Astrocyte of the cerebellum (primary cell): Measurements from ENCODE around the gene PRPF39.

Source experiments
- DNase-seq: peaks from one replicate; pipeline ENCODE4 v3.0.0-alpha.2; 2011; ENCODE audit warnings: low read depth
- H3K4me3 ChIP-seq: 2 replicates; pipeline ENCODE4 v1.5.1; 2011; ENCODE audit warnings: mild to moderate bottlenecking, low read depth, low read length, moderate library complexity
- in situ Hi-C: cut with HindIII; loops from 2 replicates; pipeline ENCODE4 v1.10.0; 2017; ENCODE audit warnings: low sequenced_read_pairs
- TF ChIP-seq, protein P1 (sequence below): IDR thresholded peaks from 2 replicates; pipeline ENCODE4 v1.5.1; 2012; ENCODE audit warnings: low read length, low read depth, moderate library complexity, mild to moderate bottlenecking; ENCODE audit errors: missing control alignments

The PRPF39 gene

DNA sequence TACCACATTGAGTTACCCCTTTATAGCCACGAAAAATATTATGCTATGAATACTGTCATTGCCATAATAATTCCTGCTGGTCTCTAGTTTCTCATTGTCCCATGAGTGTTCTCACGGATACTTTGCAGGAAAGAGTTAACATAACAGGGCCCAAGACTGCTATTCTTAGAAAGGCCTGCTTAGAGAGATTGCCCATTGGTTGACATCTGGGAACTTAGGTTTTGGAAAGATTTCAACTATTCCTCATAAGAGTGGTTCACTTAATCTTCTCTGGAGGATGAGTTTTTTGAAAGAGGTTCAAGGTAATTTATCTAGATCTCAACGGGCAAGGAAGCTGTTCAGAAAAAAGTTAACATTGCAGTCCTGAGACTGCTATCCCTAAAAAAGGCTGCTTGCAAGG, 18.4 kb upstream of the PRPF39 start:
- no peak overlapping the region for H3K4me3 ChIP-seq
- in situ Hi-C loops: no loop called here
- DNase-seq: no peak
- TF ChIP-seq, protein P1, sequence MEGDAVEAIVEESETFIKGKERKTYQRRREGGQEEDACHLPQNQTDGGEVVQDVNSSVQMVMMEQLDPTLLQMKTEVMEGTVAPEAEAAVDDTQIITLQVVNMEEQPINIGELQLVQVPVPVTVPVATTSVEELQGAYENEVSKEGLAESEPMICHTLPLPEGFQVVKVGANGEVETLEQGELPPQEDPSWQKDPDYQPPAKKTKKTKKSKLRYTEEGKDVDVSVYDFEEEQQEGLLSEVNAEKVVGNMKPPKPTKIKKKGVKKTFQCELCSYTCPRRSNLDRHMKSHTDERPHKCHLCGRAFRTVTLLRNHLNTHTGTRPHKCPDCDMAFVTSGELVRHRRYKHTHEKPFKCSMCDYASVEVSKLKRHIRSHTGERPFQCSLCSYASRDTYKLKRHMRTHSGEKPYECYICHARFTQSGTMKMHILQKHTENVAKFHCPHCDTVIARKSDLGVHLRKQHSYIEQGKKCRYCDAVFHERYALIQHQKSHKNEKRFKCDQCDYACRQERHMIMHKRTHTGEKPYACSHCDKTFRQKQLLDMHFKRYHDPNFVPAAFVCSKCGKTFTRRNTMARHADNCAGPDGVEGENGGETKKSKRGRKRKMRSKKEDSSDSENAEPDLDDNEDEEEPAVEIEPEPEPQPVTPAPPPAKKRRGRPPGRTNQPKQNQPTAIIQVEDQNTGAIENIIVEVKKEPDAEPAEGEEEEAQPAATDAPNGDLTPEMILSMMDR: no peak

DNA sequence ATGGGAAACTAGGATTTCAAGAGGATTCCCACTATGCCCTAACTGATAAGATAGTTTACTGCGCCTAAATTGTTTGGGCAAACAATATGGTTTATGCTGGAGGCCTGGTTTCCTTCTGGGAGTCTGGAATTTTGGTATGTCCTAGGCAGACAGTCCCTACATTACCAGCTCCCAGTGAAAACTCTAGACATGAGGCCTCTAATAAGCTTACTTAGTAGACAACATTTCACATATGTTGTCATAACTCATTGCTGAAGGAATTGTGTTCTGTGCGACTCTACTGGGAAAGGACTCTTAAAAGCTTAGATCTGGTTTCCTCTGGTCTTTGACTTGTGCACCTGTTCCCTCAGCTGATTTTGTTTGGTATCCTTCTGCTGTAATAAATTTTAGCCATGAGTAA, 18.0 kb upstream of the PRPF39 start:
- no peak for DNase-seq
- no peak overlapping the region for H3K4me3 ChIP-seq
- in situ Hi-C loops: no loop called here
- TF ChIP-seq, protein P1: no peak

DNA sequence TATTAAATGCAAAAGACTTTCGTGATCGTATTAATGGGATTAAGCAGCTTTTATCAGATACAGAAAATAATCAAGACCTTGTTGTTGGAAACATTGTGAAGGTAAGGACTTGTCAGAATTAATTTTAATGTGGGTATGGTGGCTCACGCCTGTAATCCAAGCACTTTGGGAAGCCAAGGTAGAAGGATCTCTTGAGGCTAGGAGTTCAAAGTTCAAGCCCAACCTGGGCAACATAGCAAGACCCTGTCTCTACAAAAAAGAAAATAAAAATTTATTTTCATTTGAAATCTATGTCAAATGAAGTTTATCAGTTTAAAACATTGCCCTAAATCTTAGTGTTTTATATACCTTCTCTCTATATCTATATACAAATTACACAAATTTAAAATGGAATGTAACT, 17.2 kb upstream of the PRPF39 start:
- DNase-seq: no peak
- in situ Hi-C loops: no loop called here
- TF ChIP-seq, protein P1: no peak

DNA sequence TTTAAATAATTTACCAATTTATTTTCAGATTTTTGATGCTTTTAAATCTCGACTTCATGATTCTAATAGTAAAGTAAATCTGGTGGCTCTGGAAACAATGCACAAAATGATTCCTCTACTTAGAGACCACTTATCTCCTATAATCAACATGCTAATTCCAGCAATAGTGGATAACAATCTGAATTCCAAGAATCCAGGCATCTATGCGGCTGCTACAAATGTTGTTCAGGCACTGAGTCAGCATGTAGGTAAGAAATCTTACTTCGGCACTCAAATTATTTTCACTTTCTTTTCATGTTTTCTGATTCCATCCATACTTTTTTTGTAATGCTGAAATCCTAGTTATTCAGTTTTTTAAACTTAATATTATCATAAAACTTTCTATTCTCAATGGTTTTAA, 15.5 kb upstream of the PRPF39 start:
- no peak for DNase-seq
- H3K4me3 ChIP-seq: no peak overlapping the region
- TF ChIP-seq, protein P1: no peak
- in situ Hi-C loops: no loop called here

More for the DNA sequence above, 17.2 kb upstream of the PRPF39 start:
- H3K4me3 ChIP-seq: no peak overlapping the region

DNA sequence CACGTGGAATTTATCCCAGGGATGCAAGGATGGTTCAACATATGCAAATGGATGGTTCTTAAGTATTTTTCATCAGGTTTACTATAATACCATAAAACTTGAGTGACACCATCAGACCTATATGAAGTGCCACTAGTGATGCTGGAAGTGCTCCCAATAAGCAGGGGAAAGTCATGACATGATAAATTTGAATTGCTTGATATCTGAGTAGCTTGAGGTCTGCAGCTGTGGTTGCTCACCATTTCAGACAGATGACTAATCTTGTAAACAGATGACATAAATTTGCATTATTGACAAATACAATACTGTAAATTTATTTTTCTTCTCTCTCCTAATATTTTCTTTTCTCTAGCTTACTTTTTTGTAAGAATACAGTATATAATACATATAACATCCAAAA, 13.7 kb upstream of the PRPF39 start:
- DNase-seq: no peak
- no peak overlapping the region for H3K4me3 ChIP-seq
- in situ Hi-C loops: no loop called here
- TF ChIP-seq, protein P1: no peak

DNA sequence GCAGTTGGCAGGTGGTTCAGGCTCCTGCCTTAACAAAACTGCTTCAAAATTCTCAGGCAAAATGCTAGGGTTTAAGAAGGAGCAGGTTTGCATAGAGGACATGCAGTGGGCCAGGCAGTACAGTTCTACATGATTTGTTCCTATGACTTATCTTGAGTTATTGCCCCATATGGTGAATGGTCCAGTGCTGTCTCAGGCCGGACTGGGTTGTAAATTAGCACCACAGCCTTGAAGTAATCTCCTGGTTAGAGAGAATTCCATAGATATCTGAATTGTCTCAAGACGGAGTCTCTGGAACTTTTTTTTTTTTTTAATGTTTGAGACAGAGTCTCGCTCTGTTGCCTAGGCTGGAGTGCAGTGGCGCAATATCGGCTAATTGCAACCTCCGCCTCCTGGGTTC, 11.8 kb upstream of the PRPF39 start:
- in situ Hi-C loops: no loop called here
- no peak for DNase-seq
- H3K4me3 ChIP-seq: no peak overlapping the region

More for the DNA sequence above, 11.8 kb upstream of the PRPF39 start:
- TF ChIP-seq, protein P1: no peak
